ENCODE data around the gene NOTCH3. TPM values are rescaled to one million over a fixed set of nuclear protein-coding genes. Genes with fewer than 3 reads are reported as not detected.

Gene NOTCH3
- total RNA-seq, 1 experiment from 2014 or later = 3.7 TPM

DNA sequence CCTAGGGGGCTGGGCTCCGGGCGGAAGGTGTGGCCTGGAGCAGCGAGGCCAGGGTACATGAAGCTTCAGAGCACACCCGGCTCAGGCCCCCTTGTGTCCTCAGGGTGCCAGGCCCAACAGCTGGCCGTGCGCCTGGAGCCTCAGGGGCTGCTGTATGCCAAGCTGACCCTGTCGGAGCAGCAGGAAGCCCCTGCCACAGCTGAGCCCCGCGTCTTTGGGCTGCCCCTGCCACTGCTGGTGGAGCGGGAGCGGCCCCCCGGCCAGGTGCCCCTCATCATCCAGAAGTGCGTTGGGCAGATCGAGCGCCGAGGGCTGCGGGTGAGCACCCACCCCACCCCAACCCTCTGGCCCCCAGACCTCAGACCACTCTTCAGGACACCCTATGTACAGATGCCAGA lies 90.4 kb downstream of the NOTCH3 start:
- intact Hi-C loops (cut with micrococcal nuclease) = no loop called here
- Mint-ChIP-seq H3K4me1 (ENCODE audit: insufficient read depth, unreplicated experiment) (peaks cover 15% of the 10 kb centered on the region), H3K36me3 (ENCODE audit: insufficient read depth, unreplicated experiment) (peaks cover 30% of the 10 kb centered on the region), H3K9me3 (ENCODE audit: unreplicated experiment) (no peaks in the 10 kb centered on the region), H3K27ac (ENCODE audit: low read depth, unreplicated experiment) (no peak overlapping the region), H3K4me3 (ENCODE audit: unreplicated experiment) (no peak overlapping the region), H3K27me3 (ENCODE audit: insufficient read depth, unreplicated experiment) (no peaks in the 10 kb centered on the region)
- no peak for DNase-seq (ENCODE audit: unreplicated experiment)
- POLR2A ChIA-PET = no interaction called here
- BruUV-seq (replicated peaks) = no TSS peak
- CTCF ChIA-PET = no interaction called here
- TF ChIP-seq, protein P1, sequence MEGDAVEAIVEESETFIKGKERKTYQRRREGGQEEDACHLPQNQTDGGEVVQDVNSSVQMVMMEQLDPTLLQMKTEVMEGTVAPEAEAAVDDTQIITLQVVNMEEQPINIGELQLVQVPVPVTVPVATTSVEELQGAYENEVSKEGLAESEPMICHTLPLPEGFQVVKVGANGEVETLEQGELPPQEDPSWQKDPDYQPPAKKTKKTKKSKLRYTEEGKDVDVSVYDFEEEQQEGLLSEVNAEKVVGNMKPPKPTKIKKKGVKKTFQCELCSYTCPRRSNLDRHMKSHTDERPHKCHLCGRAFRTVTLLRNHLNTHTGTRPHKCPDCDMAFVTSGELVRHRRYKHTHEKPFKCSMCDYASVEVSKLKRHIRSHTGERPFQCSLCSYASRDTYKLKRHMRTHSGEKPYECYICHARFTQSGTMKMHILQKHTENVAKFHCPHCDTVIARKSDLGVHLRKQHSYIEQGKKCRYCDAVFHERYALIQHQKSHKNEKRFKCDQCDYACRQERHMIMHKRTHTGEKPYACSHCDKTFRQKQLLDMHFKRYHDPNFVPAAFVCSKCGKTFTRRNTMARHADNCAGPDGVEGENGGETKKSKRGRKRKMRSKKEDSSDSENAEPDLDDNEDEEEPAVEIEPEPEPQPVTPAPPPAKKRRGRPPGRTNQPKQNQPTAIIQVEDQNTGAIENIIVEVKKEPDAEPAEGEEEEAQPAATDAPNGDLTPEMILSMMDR (IDR thresholded peaks at IDR 0.05; ENCODE audit: unreplicated experiment) = no peak

DNA sequence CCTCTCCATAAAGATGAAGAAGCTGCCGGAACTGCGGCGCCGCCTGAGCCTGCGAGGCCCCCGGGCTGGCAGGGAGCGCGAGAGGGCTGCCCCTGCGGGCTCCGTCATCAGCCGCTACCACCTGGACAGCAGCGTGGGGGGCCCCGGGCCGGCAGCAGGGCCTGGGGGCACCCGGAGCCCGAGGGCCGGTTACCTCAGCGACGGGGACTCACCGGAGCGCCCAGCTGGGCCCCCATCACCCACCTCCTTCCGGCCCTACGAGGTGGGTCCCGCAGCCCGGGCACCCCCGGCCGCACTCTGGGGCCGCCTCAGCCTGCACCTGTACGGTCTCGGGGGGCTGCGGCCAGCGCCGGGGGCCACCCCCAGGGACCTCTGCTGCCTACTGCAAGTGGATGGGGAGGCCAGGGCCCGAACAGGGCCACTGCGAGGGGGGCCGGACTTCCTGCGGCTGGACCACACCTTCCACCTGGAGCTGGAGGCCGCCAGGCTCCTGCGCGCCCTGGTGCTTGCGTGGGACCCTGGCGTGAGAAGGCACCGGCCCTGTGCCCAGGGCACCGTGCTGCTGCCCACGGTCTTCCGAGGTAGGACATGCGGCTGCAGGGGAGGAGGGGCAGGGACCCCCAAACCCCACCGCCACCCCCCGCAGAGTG lies 90.9 kb downstream of the NOTCH3 start:
- no peak overlapping the region for H3K4me3 Mint-ChIP-seq (ENCODE audit: unreplicated experiment)
- TF ChIP-seq, protein P1 (IDR thresholded peaks at IDR 0.05; ENCODE audit: unreplicated experiment) = no peak
- ChIA-PET POLR2A (no interaction called here), CTCF (interaction anchor here (1.2 kb wide), 1 partner anchor 40 kb away, joined by 3 read pairs; no protein-coding TSS in a partner anchor)
- peaks cover 25% of the 10 kb centered on the region for H3K36me3 Mint-ChIP-seq (ENCODE audit: insufficient read depth, unreplicated experiment)
- BruUV-seq (replicated peaks) = no TSS peak
- H3K27me3 Mint-ChIP-seq (ENCODE audit: insufficient read depth, unreplicated experiment) = no peaks in the 10 kb centered on the region
- no peak for DNase-seq (ENCODE audit: unreplicated experiment)
- H3K4me1 Mint-ChIP-seq (ENCODE audit: insufficient read depth, unreplicated experiment) = peaks cover 15% of the 10 kb centered on the region
- H3K9me3 Mint-ChIP-seq (ENCODE audit: unreplicated experiment) = no peaks in the 10 kb centered on the region
- no peak overlapping the region for H3K27ac Mint-ChIP-seq (ENCODE audit: low read depth, unreplicated experiment)
- intact Hi-C loops (cut with micrococcal nuclease) = no loop called here

Small RNA genes lying within 50 kb of the gene (microRNA-seq; reads per million reads assigned to microRNA genes)
- gene MIR6795 = 0.40 reads per million

Other genes starting within 250 kb of the NOTCH3 start
- not detected in 2 replicates for gene SLC1A6, start 221.1 kb downstream of the NOTCH3 start, total RNA-seq (2022)
- not detected in 2 replicates for gene CASP14, start 151.5 kb downstream of the NOTCH3 start, total RNA-seq (2022)
- gene OR1I1, start 118.8 kb downstream of the NOTCH3 start, total RNA-seq (2022) = not detected in 2 replicates
- gene SYDE1, start 93.6 kb downstream of the NOTCH3 start, total RNA-seq (2022) = 22.6 and 24.2 TPM in 2 replicates
- 0.96 and 1.1 TPM in 2 replicates for gene EPHX3, start 31.5 kb upstream of the NOTCH3 start, total RNA-seq (2022)
- 167 and 189 TPM in 2 replicates for gene BRD4, start 131.5 kb upstream of the NOTCH3 start, total RNA-seq (2022)
- 31.1 and 37.8 TPM in 2 replicates for gene AKAP8, start 178.8 kb upstream of the NOTCH3 start, total RNA-seq (2022)
- gene AKAP8L, start 218.0 kb upstream of the NOTCH3 start, total RNA-seq (2022) = 84.7 and 89.0 TPM in 2 replicates
- 46.4 and 46.5 TPM in 2 replicates for gene WIZ, start 249.0 kb upstream of the NOTCH3 start, total RNA-seq (2022)